Heart right ventricle (tissue), 16 donors: ENCODE results near the gene AIP. TPM values are rescaled to one million over a fixed set of nuclear protein-coding genes. Genes with fewer than 3 reads are reported as not detected.
"Not testable (repeated sequence)": the region's sequence is repeated elsewhere in the genome, so short reads cannot be mapped to it uniquely, and the experiment has no call there.

Experiments
- ATAC-seq, 8 donors: fragments of 200-7000 bp; cut with Tn5 transposase; one replicate each; pipeline ENCODE4 v1.9.1; 2020; ENCODE audit warnings: mild to moderate bottlenecking in 8 of 8, moderate library complexity in 8 of 8, moderate number of reproducible peaks in 1 of 8
- DNase-seq, 2 donors: peaks; one replicate each; pipeline ENCODE4 v3.0.0-alpha.2; 2020
- H3K27ac ChIP-seq, 10 donors: fragments of 200-600 bp; sonication (generic) in 2 of 10; one replicate each; pipeline versions ENCODE4 v1.5.0 to v1.8.0; 2020 to 2022; ENCODE audit warnings: mild to moderate bottlenecking in 3 of 10
- H3K27me3 ChIP-seq, 7 donors: fragments of 200-600 bp; one replicate each; pipeline ENCODE4 v1.8.0; 2021 to 2022; ENCODE audit warnings: mild to moderate bottlenecking in 2 of 7
- H3K36me3 ChIP-seq, 9 donors: fragments of 200-600 bp; sonication (generic) in 1 of 9; one replicate each; pipeline versions ENCODE4 v1.5.0 to v1.8.0; 2020 to 2022; ENCODE audit warnings: mild to moderate bottlenecking in 2 of 9
- H3K4me1 ChIP-seq, 9 donors: fragments of 200-600 bp; sonication (generic) in 1 of 9; one replicate each; pipeline versions ENCODE4 v1.5.0 to v1.8.0; 2020 to 2022; ENCODE audit warnings: mild to moderate bottlenecking in 4 of 9
- H3K4me3 ChIP-seq, 10 donors: fragments of 200-600 bp; sonication (generic) in 2 of 10; one replicate each; pipeline versions ENCODE4 v1.5.0 to v1.8.0; 2020 to 2022; ENCODE audit warnings: mild to moderate bottlenecking in 7 of 10, moderate library complexity in 2 of 10
- H3K9me3 ChIP-seq, 11 donors: fragments of 200-600 bp in 10 of 11; sonication (generic) in 2 of 11; one replicate each; pipeline versions ENCODE4 v1.5.0 to v1.8.0; 2013 to 2022; ENCODE audit warnings: mild to moderate bottlenecking in 2 of 11, control low read depth in 1 of 11, moderate library complexity in 1 of 11
- CTCF ChIP-seq, 9 donors: fragments of 200-600 bp; sonication (generic) in 2 of 9; IDR thresholded peaks; one replicate each; pipeline versions ENCODE4 v1.5.0 to v1.8.0; 2021 to 2022; ENCODE audit warnings: antibody characterized with exemption in 9 of 9, mild to moderate bottlenecking in 5 of 9, moderate library complexity in 1 of 9
- WGBS, 2 donors: extraction: QIAGEN DNeasy Blood & Tissue Kit; methylation state at CpG; one replicate each; pipeline ENCODE4 v1.1.7; 2013; ENCODE audit warnings: inconsistent platforms in 1 of 2; 5-methylcytosine and 5-hydroxymethylcytosine counted together
- intact Hi-C, 10 donors: fragments of 100-400 bp; cut with DNase I; formaldehyde crosslinking; loops; one replicate each; pipeline versions ENCODE4 v1.11.1 to v1.14.2; 2022
- polyA plus RNA-seq, 2 donors: library from polyadenylated mRNA; stranded (reverse); fragments of 200-250 nt; gene quantifications; one replicate each; pipeline ENCODE4 v1.2.3, GENCODE V29; 2013
- total RNA-seq, 10 donors: library from RNA; stranded (reverse); fragmentation: NEBNext Ultra II Directional in 3 of 10; extraction: Animal tissue kit (Norgen Biotek cat#: 25700) in 3 of 10; gene quantifications; one replicate each; pipeline versions ENCODE4 v1.2.1 to v1.2.4, GENCODE V29; 2021 to 2023
- donor health status: Arrhythmogenic right ventricular cardiomyopathy.
- donor health status: ischemic (EF 13 %, LVEDD 7.1; RV severe dilation, severe dysfunction).
- donor health status: healthy with polysubstance abuse.
- donor health status: DM: no; HTN: yes; CAD: no.
- donor health status: DM: no; HTN: no; CAD: no.
- donor health status: ischemic (EF 25% LVEDD 6.9; RV normal size, moderate dysfunction).
- donor health status: ischemic (EF 25% LVEDD 5.7; RV mildly dilated, moderate dysfunction).
- donor health status: healthy.
- donor health status: DM: yes; HTN: yes; CAD: no.
- donor health status: Ischemic cardiomyopathy.
- donor health status: ischemic (EF 35%, LVEDD 5.7; RV mildly dilated, moderate dysfunction).
- donor health status: nonischemic (EF 11% LVEDD 7.7; RV severe dilation, severe dysfunction).
- donor health status: DM: yes; HTN: yes; CAD: no.
- donor health status: PGD.
- donor health status: ischemic (EF 29% LVEDD 5.4; RV normal size, mild dysfunction).
- donor health status: nonischemic (EF 23%, LVEDD 6.1; RV moderate dilation, normal function).

The AIP gene
- total and polyA plus RNA-seq, 12 donors, result 37.5 to 104 (median 52.3) TPM

DNA sequence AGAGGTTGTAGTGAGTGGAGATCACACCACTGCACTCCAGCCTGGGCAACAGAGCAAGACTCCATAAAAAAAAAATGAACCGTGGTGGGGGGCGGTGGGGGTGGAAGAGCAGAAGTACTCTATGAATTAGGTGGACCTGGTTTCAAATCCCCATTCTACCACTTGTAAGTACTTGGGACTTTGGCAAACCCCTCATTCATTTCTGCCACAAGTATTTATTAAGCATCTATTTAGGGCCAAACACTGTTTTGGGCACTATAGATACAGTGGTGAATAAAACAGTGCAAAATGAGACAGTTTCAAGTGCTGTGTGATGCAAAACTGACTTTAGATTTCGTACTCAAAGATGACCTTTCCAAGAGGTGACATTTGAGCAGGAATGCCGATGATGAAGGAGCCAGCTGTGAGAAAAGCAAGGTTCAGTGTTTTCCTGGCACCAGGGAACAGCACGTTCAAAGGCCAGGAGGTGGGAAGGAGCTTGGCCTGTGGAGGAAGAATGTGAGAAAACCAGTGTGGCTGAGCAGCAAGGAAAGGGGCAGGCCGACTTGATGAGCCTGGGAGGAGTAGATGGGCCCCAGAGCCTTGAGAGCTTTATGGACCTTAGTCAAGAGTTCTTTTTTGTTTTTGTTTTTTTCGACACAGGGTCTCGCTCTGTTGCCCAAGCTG lies 12.4 kb upstream of the AIP start:
- Histone ChIP-seq H3K4me1 (peaks cover 3 to 36% (median 18%) of the 10 kb centered on the region in 9 donors), H3K27me3 (no peaks in the 10 kb centered on the region), H3K9me3 (no peaks in the 10 kb centered on the region), H3K4me3 (no peak overlapping the region), H3K36me3 (peaks cover 0 to 6% (median 0%) of the 10 kb centered on the region in 9 donors), H3K27ac (peak overlapping the region in 1 of 10 donors; percentile 89)
- DNase-seq (no peak), ATAC-seq (no peak)
- TF ChIP-seq CTCF (IDR thresholded peaks at IDR 0.05), result no peak
- 87 to 88% methylated on average over 8 of the region's 8 CpGs for WGBS, 2 donors
- intact Hi-C loops, result no loop called here

GRCh38 chr11:67472882-67473281 lies 9.9 kb upstream of the AIP start:
- WGBS, 2 donors, result 77 to 81% methylated on average over 7 of the region's 7 CpGs
- no peak overlapping the region for H3K4me3 ChIP-seq
- H3K36me3 ChIP-seq, result no peaks in the 10 kb centered on the region
- H3K27me3 ChIP-seq, result no peaks in the 10 kb centered on the region
- no peak overlapping the region for H3K27ac ChIP-seq
- H3K4me1 ChIP-seq, result peaks cover 3 to 17% (median 13%) of the 10 kb centered on the region in 9 donors
- DNase-seq (no peak), ATAC-seq (no peak)
- H3K9me3 ChIP-seq, result no peaks in the 10 kb centered on the region
- intact Hi-C loops, result no loop called here
- TF ChIP-seq CTCF (IDR thresholded peaks at IDR 0.05), result no peak

GRCh38 chr11:67476692-67477091 lies 6.1 kb upstream of the AIP start:
- intact Hi-C loops, ATAC-seq, H3K27me3 ChIP-seq, DNase-seq, H3K27ac ChIP-seq, H3K4me1 ChIP-seq, H3K36me3 ChIP-seq, H3K9me3 ChIP-seq, H3K4me3 ChIP-seq: not testable (repeated sequence)
- WGBS, 2 donors, result 76 to 79% methylated on average over 10 of the region's 10 CpGs

- DNase-seq, H3K4me3 ChIP-seq, H3K36me3 ChIP-seq, ATAC-seq, intact Hi-C loops, H3K9me3 ChIP-seq, H3K4me1 ChIP-seq, H3K27ac ChIP-seq, H3K27me3 ChIP-seq: not testable (repeated sequence)
- 84 to 87% methylated on average over 12 to 14 of the region's 16 CpGs for WGBS, 2 donors
Measured at GRCh38 chr11:67477344-67478050, 5.3 kb upstream of the AIP start.

- peak overlapping the region; percentile 67 to 93 (median 84) for H3K27ac ChIP-seq
Measured at GRCh38 chr11:67482275-67482826, 475 bp upstream of the AIP start.

More at GRCh38 chr11:67482275-67482826, 475 bp upstream of the AIP start:
- Histone ChIP-seq H3K9me3 (no peaks in the 10 kb centered on the region), H3K36me3 (peaks cover 0 to 12% (median 0%) of the 10 kb centered on the region in 9 donors), H3K4me3 (peak overlapping the region; percentile 4 to 66 (median 55)), H3K4me1 (peaks cover 8 to 48% (median 23%) of the 10 kb centered on the region in 9 donors), H3K27me3 (peaks cover 0 to 6% (median 0%) of the 10 kb centered on the region in 7 donors)
- peak in 5 of 8 donors; percentile 6 to 30 (median 19) for ATAC-seq
- peak in 1 of 2 donors; percentile 3 for DNase-seq
- WGBS, 2 donors, result 51 to 53% methylated on average over 19 of the region's 19 CpGs
- intact Hi-C loops, result loop anchor here in 2 of 10 donors (2.0 to 5.0 kb wide), 2 partner anchors 24 to 80 kb away; partner anchors contain the start of genes PPP1CA (in 1 of the 2) and TBC1D10C (in 1 of the 2)
- TF ChIP-seq CTCF (IDR thresholded peaks at IDR 0.05), result no peak
